Epithelial cell of proximal tubule (primary cell): ENCODE results near the gene ACADS. TPM values are rescaled to one million over a fixed set of nuclear protein-coding genes. Genes with fewer than 3 reads are reported as not detected.

Source experiments
- DNase-seq: peaks from one replicate; pipeline ENCODE4 v3.0.0-alpha.2; 2011; ENCODE audit warnings: low read depth
- H3K4me3 ChIP-seq: 2 replicates; pipeline ENCODE4 v1.5.1; 2011; ENCODE audit warnings: low read depth, mild to moderate bottlenecking, low read length
- total RNA-seq: library from RNA; depleted of rRNA; stranded (reverse); fragments of >200 nt; gene quantifications from 2 replicates; pipeline ENCODE4 v1.2.3, GENCODE V29; 2015
- TF ChIP-seq, protein P1 (sequence below): conservative IDR thresholded peaks from 2 replicates; pipeline ENCODE4 v1.5.1; 2012; ENCODE audit warnings: low read depth, mild to moderate bottlenecking, low read length

Gene ACADS
- total RNA-seq, 1 donor from 2014 or later, result 25.3 TPM

DNA sequence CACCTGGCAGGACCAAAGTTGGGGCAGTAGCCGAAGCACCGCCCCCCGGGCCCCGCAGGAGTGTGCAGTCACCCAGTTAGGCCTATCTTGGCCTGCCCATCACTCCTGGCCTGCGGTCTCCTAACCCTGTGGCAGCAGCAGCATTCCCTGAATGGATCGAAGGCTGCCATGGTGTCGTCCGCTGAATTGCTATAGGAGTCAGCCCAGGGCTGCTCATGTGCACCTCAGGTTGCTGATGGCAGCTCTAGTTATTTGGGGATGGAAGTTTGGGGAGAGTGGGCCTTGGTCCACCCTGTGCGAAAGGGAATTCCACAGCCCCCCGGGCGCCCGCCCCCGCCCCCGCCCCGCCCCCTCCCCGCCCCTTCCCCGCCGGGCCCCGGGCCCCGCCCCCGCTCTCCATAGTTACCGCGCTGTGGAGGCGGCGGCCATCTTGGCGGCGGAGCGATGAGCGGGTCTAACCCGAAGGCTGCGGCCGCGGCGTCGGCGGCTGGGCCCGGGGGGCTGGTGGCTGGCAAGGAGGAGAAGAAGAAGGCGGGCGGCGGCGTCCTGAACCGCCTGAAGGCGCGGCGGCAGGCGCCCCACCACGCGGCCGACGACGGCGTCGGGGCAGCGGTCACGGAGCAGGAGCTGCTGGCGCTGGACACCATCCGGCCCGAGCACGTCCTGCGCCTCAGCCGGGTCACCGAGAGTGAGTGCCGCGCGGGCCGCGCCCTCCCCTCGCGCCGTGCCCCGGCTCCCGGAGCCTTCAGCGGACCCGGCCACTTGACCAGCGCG is 15.4 kb upstream of the ACADS start, which contains the start of gene UNC119B:
TSS of gene UNC119B (plus strand) at position 428 of the 774 bp plus-strand sequence. CDS start at position 445, 17 bp downstream.
- TF ChIP-seq, protein P1, sequence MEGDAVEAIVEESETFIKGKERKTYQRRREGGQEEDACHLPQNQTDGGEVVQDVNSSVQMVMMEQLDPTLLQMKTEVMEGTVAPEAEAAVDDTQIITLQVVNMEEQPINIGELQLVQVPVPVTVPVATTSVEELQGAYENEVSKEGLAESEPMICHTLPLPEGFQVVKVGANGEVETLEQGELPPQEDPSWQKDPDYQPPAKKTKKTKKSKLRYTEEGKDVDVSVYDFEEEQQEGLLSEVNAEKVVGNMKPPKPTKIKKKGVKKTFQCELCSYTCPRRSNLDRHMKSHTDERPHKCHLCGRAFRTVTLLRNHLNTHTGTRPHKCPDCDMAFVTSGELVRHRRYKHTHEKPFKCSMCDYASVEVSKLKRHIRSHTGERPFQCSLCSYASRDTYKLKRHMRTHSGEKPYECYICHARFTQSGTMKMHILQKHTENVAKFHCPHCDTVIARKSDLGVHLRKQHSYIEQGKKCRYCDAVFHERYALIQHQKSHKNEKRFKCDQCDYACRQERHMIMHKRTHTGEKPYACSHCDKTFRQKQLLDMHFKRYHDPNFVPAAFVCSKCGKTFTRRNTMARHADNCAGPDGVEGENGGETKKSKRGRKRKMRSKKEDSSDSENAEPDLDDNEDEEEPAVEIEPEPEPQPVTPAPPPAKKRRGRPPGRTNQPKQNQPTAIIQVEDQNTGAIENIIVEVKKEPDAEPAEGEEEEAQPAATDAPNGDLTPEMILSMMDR, result no peak
- DNase-seq, result no peak
- H3K4me3 ChIP-seq, result peak within 1 kb of the TSS; percentile 79

DNA sequence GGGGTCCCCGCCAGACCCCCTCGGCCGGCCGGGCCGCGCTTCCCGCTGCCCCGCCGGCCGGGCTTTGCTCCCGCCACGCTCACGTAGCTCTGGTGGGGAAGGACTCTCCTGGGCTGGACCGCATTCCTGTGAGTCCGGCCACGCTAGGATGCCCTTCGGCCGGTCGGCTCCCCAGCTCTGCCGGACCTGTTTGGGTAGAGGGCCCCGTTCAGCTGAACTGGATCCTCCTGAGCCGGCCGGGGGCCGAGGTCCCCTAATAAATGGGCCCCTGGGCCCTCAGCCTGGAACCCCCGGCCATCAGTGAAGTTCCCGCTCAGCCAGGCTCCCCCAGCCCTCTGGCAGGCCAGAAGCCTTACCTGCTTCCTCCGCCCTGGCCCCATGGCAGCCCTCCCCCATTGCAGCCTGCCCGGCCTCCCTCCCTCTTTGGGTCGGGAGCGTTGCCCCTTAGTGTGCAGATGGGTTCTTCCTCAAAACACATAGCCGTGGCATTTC is 14.8 kb upstream of the ACADS start:
- no peak for DNase-seq
- H3K4me3 ChIP-seq, result peak overlapping the region; percentile 79
- TF ChIP-seq, protein P1, result no peak

DNA sequence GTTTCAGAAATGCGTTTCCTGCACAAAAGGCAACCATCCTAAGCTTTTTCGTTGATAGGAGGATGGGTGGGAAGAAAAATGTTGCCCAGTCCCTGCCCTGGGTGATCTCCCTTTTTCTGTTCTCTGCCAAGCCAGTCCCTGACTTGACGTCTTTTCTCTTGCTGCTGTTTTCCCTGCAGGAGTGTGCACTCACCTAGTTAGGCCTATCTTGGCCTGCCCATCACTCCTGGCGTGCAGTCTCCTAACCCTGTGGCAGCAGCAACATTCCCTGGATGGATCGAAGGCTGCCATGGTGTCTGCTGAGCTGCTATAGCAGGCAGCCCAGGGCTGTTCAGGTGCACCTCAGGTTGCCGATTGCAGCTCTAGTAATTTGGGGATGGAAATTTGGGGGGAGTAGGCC is 14.2 kb upstream of the ACADS start:
- H3K4me3 ChIP-seq, result peak overlapping the region; percentile 79
- TF ChIP-seq, protein P1, result no peak
- DNase-seq, result no peak

DNA sequence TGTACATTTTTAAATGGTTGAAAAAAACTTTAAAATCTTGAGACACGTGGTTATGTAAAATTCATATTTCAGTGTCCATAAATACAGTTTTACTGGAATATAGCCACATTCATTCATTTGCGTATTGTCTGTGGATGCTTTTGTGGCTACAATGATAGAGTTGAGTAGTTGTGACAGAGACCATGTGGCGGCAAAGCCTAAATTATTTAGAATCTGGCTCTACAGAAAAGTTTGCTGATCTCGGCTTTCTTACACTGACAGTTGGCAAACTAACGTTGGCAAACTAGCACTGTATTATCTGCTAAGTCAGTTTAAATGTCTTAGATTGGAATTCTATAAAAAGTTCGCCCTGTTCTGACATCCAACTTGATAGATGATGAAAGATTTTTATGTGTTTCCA is 13.0 kb upstream of the ACADS start:
- TF ChIP-seq, protein P1, result no peak
- H3K4me3 ChIP-seq, result no peak overlapping the region
- no peak for DNase-seq

DNA sequence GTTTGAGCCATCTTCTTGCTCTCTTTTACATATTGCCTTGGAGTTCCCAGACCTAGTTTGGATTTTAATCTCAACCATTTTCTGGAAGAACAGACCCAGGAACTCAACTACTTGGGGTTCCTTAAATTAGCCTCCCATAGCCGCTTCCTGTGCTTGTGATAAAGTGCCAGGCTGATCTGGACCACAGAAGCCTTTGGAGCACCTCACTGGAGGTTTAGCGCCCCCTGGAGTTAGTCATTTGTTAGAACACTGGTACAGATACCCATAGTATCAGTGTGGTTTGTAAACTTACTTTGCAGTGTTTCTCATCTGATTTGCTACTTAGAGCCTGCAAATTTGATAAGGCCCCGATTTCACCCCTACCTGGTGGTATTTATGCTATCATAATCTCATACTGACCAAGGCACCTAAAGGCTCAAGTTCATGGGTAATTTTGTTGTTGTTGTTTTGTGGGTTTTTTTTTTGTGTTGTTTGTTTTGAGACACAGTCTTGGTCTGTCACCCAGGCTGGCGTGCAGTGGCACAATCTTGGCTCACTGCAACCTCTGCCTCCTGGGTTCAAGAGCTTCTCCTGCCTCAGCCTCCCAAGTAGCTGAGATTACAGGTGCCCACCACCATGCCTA is 11.7 kb upstream of the ACADS start:
- TF ChIP-seq, protein P1, result peak; percentile 93
- no peak overlapping the region for H3K4me3 ChIP-seq

DNA sequence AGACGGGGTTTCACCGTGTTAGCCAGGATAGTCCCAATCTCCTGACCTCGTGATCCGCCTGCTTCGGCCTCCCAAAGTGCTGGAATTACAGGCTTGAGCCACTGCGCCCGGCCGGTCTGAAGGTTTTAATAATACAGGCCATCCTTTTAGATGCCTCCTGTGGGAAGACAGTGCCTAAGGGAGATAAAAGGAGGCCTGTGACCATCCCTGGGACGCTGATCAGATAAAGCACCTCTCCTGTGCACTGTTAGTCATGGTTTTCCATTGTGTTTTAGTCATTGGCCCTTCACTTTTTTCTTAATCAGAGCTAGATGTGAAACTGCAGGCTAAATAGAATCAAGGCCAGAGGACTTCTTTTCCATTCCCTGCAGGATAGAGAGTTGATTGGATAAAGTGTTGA is 7.6 kb upstream of the ACADS start:
- H3K4me3 ChIP-seq, result no peak overlapping the region
- DNase-seq, result no peak

More for the DNA sequence above, 11.7 kb upstream of the ACADS start:
- no peak for DNase-seq

More for the DNA sequence above, 7.6 kb upstream of the ACADS start:
- TF ChIP-seq, protein P1, result no peak
